Progenitor cell of endocrine pancreas (in vitro differentiated cells): ENCODE data around the gene CDC42BPB. TPM values are rescaled to one million over a fixed set of nuclear protein-coding genes. Genes with fewer than 3 reads are reported as not detected.

Experiments
- DNase-seq: peaks from one replicate; pipeline ENCODE4 v3.0.0; 2021; ENCODE audit warnings: low spot score; ENCODE audit not compliant: unreplicated experiment
- H3K27ac Mint-ChIP-seq: 2 replicates; pipeline ENCODE4 v1.8.0; 2021; ENCODE audit warnings: mild to moderate bottlenecking, moderate library complexity, mixed read lengths
- H3K27me3 Mint-ChIP-seq: 2 replicates; pipeline ENCODE4 v1.8.0; 2021; ENCODE audit warnings: mixed read lengths
- H3K36me3 Mint-ChIP-seq: 2 replicates; pipeline ENCODE4 v1.8.0; 2022; ENCODE audit warnings: mixed read lengths; ENCODE audit not compliant: insufficient read depth
- H3K4me1 Mint-ChIP-seq: 2 replicates; pipeline ENCODE4 v1.8.0; 2021; ENCODE audit warnings: low read depth, mixed read lengths
- H3K4me3 Mint-ChIP-seq: 2 replicates; pipeline ENCODE4 v1.8.0; 2021; ENCODE audit warnings: low read depth, mild to moderate bottlenecking, moderate library complexity, mixed read lengths
- H3K9me3 Mint-ChIP-seq: 2 replicates; pipeline ENCODE4 v1.8.0; 2021; ENCODE audit warnings: low read depth, mixed read lengths
- total RNA-seq: library from RNA; stranded (reverse); gene quantifications from 2 replicates; pipeline ENCODE4 v1.2.1, GENCODE V29; 2021
- TF ChIP-seq, protein P1 (sequence below): fragments of 200-600 bp; sonication (generic); IDR thresholded peaks from one replicate; pipeline ENCODE4 v1.5.0; 2021; ENCODE audit warnings: antibody characterized with exemption, mild to moderate bottlenecking; ENCODE audit not compliant: unreplicated experiment

The CDC42BPB gene
- total RNA-seq, 1 donor from 2014 or later, result 105 TPM

DNA sequence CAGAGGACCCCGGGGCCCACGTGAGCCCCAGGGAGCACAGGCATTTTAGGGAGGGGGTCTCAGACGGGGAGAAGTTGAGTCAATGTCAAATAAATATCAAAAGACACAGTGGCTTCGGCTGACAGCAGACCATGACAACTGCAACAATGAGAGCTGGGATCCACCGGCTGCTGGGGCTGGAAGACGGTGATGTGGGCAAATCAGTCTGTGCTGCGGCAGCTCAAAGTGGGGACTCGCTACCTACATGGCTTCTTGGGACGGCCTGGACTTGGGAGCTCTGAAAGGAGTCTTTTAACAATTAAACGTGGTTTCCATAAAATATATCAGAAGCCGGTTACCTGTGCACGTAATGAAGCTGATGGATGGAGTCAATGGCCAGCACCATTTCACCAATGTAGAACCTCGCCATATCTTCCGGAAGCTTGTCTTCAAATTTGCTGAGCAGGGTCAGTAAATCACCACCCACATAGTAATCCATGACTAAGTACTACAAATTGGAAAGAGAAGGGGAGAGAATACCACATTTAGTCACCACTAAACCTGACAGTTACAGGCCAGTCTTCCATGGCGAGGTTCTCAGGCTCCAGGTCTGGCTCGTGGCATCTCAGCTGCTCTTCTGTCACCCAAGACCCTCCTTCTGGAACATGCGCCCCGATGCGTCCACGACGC lies 58.0 kb downstream of the CDC42BPB start:
- Mint-ChIP-seq H3K36me3 (peaks cover 17% of the 10 kb centered on the region), H3K4me3 (no peak overlapping the region)

DNA sequence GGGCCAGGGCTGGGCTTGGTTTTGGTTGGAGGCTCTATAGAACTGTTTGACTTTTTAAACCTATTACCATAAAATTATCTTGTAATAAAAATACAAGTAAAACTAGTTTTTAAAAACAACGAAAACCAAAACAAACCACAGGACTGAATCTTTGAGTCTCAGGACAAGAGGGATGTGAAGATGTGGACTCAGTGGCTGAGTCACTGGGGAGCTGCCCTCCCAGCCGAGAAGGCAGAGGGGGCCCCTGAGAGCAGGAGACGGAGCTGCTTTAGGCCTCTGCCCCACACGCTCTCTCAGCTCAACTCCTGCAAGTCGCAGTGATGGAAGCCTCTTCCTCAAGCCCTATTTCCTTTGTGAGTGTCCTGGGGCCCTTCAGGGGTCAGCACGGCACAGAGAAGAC lies 59.0 kb downstream of the CDC42BPB start:
- H3K27me3 Mint-ChIP-seq, result no peaks in the 10 kb centered on the region
- no peaks in the 10 kb centered on the region for H3K4me1 Mint-ChIP-seq
- no peaks in the 10 kb centered on the region for H3K9me3 Mint-ChIP-seq
- no peak overlapping the region for H3K4me3 Mint-ChIP-seq
- peaks cover 19% of the 10 kb centered on the region for H3K36me3 Mint-ChIP-seq
- no peak overlapping the region for H3K27ac Mint-ChIP-seq
- TF ChIP-seq, protein P1, sequence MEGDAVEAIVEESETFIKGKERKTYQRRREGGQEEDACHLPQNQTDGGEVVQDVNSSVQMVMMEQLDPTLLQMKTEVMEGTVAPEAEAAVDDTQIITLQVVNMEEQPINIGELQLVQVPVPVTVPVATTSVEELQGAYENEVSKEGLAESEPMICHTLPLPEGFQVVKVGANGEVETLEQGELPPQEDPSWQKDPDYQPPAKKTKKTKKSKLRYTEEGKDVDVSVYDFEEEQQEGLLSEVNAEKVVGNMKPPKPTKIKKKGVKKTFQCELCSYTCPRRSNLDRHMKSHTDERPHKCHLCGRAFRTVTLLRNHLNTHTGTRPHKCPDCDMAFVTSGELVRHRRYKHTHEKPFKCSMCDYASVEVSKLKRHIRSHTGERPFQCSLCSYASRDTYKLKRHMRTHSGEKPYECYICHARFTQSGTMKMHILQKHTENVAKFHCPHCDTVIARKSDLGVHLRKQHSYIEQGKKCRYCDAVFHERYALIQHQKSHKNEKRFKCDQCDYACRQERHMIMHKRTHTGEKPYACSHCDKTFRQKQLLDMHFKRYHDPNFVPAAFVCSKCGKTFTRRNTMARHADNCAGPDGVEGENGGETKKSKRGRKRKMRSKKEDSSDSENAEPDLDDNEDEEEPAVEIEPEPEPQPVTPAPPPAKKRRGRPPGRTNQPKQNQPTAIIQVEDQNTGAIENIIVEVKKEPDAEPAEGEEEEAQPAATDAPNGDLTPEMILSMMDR, result no peak
- no peak for DNase-seq

More for the DNA sequence above, 58.0 kb downstream of the CDC42BPB start:
- Mint-ChIP-seq H3K27ac (no peak overlapping the region), H3K4me1 (no peaks in the 10 kb centered on the region), H3K27me3 (no peaks in the 10 kb centered on the region), H3K9me3 (no peaks in the 10 kb centered on the region)
- TF ChIP-seq, protein P1, result no peak
- no peak for DNase-seq

DNA sequence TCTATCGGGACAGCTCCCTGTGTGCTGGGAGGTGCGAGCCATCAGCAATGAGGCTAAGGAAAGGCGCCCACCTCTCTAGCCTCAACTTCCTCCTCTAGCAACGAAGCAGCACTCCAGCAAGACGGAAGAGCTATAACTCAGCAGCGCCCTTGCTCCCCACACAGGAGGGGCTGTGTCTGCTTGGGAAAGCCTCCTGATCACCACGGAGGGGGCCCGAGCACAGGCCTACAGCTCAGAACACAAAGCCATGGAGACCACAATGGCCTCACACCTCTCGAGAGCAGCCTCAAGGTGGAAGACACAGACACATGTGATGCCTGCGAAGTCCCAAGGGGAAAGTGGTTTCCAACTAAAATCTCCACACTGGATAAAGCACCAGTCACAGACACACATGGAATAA lies 60.4 kb downstream of the CDC42BPB start:
- no peaks in the 10 kb centered on the region for H3K9me3 Mint-ChIP-seq
- H3K4me1 Mint-ChIP-seq, result no peaks in the 10 kb centered on the region
- TF ChIP-seq, protein P1, result no peak
- no peak for DNase-seq
- H3K4me3 Mint-ChIP-seq, result no peak overlapping the region
- no peaks in the 10 kb centered on the region for H3K27me3 Mint-ChIP-seq
- H3K36me3 Mint-ChIP-seq, result peaks cover 16% of the 10 kb centered on the region
- no peak overlapping the region for H3K27ac Mint-ChIP-seq

DNA sequence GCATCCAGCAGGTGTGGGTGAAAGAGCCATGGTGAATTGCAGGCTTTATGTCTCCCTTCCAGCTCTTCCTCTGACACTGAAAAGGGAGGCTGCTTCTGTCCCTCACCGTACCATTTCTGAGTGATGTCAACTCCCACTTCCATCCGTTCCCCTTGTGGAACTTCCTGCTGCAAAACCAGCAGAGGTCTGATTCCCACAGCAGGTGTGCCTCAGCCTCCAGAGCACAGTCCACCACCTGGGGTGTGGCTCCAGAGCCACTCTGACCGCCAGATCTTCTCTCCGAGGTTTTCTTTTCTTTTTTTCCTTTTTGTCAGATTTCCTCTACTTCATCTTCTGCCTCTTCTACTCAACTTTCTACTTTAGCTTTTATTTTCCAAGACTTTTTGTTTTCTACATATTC lies 62.7 kb downstream of the CDC42BPB start:
- no peaks in the 10 kb centered on the region for H3K27me3 Mint-ChIP-seq
- H3K4me3 Mint-ChIP-seq, result no peak overlapping the region
- no peak overlapping the region for H3K27ac Mint-ChIP-seq
- H3K36me3 Mint-ChIP-seq, result peaks cover 35% of the 10 kb centered on the region
- no peak for DNase-seq
- H3K4me1 Mint-ChIP-seq, result no peaks in the 10 kb centered on the region
- peaks cover 4% of the 10 kb centered on the region for H3K9me3 Mint-ChIP-seq
- TF ChIP-seq, protein P1, result no peak

DNA sequence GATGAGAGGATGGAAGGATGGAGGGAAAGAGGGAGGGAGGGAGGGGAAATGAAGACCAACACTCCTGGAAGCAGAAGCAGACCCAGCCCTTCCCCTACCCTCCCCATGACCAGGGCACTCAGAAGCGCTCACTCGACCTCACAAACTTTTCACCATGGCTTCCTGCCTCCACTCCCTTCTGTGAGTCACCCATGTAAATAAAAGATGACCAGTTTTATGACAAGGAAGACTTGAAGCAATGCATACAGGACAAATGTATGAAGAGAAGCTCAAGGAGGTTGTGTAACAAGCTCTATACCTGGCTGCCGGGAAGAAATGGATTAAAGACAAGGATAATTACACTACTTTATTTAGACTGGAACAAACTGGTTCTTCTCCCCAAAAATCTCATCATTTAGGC lies 63.8 kb downstream of the CDC42BPB start:
- Mint-ChIP-seq H3K27me3 (no peaks in the 10 kb centered on the region), H3K36me3 (peaks cover 45% of the 10 kb centered on the region), H3K4me1 (no peaks in the 10 kb centered on the region), H3K9me3 (peaks cover 5% of the 10 kb centered on the region), H3K27ac (no peak overlapping the region), H3K4me3 (no peak overlapping the region)
- TF ChIP-seq, protein P1, result no peak
- DNase-seq, result no peak
